HAP-1 (cell line): ENCODE results near the gene MAGEA9B.
"Not testable (repeated sequence)": the region's sequence is repeated elsewhere in the genome, so short reads cannot be mapped to it uniquely, and the experiment has no call there.

Source experiments
- DNase-seq, 2 experiments: peaks; one replicate each; pipeline ENCODE4 v3.0.0-alpha.2; 2016 to 2020; ENCODE audit warnings: low spot score in 2 of 2
- H3K27me3 ChIP-seq: fragments of 250-450 bp; sonication (Bioruptor Pico); 2 replicates; pipeline ENCODE4 v1.5.1; 2020; ENCODE audit warnings: low read depth, mild to moderate bottlenecking, moderate library complexity
- H3K36me3 ChIP-seq: fragments of 250-450 bp; sonication (Bioruptor Pico); replicated peaks from 2 replicates; pipeline ENCODE4 v1.5.1; 2020; ENCODE audit warnings: mild to moderate bottlenecking
- H3K4me1 ChIP-seq: fragments of 250-450 bp; sonication (Bioruptor Pico); 2 replicates; pipeline ENCODE4 v1.5.1; 2020; ENCODE audit warnings: mild to moderate bottlenecking
- H3K4me3 ChIP-seq: fragments of 250-450 bp; sonication (Bioruptor Pico); 2 replicates; pipeline ENCODE4 v1.5.1; 2020; ENCODE audit warnings: mild to moderate bottlenecking, moderate library complexity
- H3K9me3 ChIP-seq: fragments of 250-450 bp; sonication (Bioruptor Pico); 2 replicates; pipeline ENCODE4 v1.5.1; 2020; ENCODE audit warnings: mild to moderate bottlenecking, moderate library complexity
- in situ Hi-C: fragments of 300-500 bp; cut with MboI; formaldehyde crosslinking; loops from 3 replicates; pipeline ENCODE4 v1.14.3; 2020; ENCODE audit warnings: low sequenced_read_pairs, inconsistent platforms, mixed read lengths

Gene MAGEA9B

DNA sequence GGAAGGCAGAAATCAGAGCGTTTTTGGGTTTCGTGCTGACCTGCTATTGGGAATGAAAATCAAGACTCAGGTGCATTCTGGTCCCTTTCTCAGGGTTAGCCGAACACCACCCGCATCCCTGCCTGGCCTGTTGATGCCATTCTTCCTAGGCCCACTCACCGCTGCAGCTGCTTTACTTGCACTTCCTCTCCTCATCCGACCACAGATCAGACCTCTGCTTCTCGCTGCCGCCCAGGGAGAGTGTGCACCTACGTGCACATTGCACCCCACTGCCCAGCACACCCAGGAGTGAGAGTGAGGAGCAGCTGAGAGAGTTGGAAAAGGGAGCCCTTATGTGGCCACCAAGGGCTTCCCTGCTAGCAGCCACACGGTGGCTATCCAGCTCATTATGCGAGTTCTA lies 49.8 kb downstream of the MAGEA9B start:
- H3K9me3 ChIP-seq, H3K4me3 ChIP-seq, H3K27me3 ChIP-seq, in situ Hi-C loops, DNase-seq, H3K4me1 ChIP-seq, H3K36me3 ChIP-seq: not testable (repeated sequence)

DNA sequence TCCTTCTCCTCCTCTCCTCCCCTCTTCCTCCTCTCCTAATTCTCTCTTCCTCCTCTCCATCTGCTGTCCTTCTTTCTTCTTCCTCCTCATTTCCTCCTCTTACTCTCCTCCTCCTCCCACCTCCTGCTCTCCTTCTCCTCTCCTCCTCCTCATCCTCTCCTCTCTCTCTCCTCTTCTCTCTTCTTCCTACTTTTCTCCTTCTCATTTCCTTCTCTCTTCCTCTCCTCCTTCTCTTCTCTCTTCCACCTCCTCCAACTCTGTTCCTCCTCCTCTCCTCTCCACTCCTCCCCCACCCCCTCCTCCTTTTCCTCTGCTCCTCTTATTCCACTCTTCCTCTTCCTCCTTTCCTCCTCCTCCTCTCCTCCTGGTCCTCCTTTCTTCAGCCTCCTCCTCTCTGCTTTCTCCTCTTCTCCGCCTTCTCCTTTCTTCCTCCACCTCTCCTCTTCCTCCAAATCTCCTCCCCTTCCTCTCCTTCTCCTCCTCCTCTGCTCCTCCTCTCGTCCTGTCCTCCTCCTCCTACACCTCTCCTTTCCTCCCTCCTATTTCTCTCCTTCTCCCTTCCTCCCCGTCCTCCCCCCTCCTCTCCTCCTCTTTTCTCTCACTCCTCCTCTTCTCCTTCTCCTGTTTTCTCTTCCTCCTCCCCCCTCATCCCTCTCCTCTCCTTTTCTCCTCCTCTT lies 52.2 kb downstream of the MAGEA9B start:
- H3K36me3 ChIP-seq, H3K4me1 ChIP-seq, in situ Hi-C loops, H3K9me3 ChIP-seq, H3K4me3 ChIP-seq, DNase-seq, H3K27me3 ChIP-seq: not testable (repeated sequence)

DNA sequence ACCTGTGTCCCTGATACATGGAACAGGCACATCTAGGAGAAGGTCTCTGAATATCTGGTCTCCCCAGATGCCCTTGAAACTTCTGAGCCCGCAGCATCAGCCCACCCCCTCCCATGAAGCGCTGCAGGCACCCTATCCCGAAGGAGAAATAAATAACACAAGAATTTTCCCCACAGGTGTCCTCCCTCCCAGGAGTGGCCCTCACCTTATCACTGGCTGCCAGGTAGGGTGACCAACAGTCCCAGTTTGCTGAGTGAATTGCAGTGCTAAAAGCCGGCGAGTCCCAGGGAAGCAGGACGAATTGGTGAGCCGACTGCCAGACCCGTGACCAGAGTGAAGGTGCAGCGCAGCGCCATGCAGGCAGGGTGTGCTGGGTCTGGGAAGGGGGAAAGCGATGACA lies 53.3 kb downstream of the MAGEA9B start:
- H3K4me1 ChIP-seq, in situ Hi-C loops, H3K4me3 ChIP-seq, H3K27me3 ChIP-seq, DNase-seq, H3K9me3 ChIP-seq, H3K36me3 ChIP-seq: not testable (repeated sequence)

DNA sequence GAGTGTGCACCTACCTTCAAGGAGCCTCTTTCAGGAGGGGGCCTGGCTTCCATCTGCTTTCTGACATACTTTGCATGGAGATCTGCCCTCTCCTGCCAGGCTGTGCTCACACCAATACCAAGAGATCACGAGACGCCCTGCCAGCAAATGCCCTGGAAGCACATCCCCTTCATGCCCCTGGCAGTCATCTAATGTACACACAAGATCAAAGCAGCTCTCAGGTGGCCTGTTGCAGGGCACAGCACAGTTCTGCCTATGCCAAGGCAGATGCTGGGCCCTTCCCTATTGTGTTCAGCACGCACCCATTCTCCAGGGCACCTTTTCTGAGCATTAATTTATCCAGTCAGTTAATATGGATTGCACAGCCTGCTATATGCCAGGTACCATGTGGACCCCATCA lies 54.4 kb downstream of the MAGEA9B start:
- H3K36me3 ChIP-seq, in situ Hi-C loops, DNase-seq, H3K27me3 ChIP-seq, H3K4me1 ChIP-seq, H3K9me3 ChIP-seq, H3K4me3 ChIP-seq: not testable (repeated sequence)
